SK-N-MC (cell line): ENCODE results near the gene CPNE5.

Experiments used
- EZH2 ChIP-seq: fragments of 200-600 bp; sonication (generic); IDR thresholded peaks from one replicate; pipeline ENCODE4 v1.6.1; 2017; ENCODE audit warnings: antibody characterized with exemption
- FOXP2 ChIP-seq: optimal IDR thresholded peaks from 2 replicates; pipeline ENCODE3; 2011; ENCODE audit warnings: mild to moderate bottlenecking, moderate library complexity; ENCODE audit not compliant: insufficient read depth; ENCODE audit errors: extremely low read length, control extremely low read depth
- POLR2AphosphoS5 ChIP-seq: IDR thresholded peaks from 2 replicates; pipeline ENCODE4 v1.6.1; 2012; ENCODE audit warnings: mild to moderate bottlenecking, low read depth, low read length, borderline replicate concordance

GRCh38 chr6:36735110-36736071 lies 103.9 kb downstream of the CPNE5 start:
- TF ChIP-seq POLR2AphosphoS5 (no peak), EZH2 (no peak), FOXP2 (no peak)
